ENCODE results near the gene CCT8.
"Not testable (repeated sequence)": the region's sequence is repeated elsewhere in the genome, so short reads cannot be mapped to it uniquely, and the experiment has no call there.

The CCT8 gene

DNA sequence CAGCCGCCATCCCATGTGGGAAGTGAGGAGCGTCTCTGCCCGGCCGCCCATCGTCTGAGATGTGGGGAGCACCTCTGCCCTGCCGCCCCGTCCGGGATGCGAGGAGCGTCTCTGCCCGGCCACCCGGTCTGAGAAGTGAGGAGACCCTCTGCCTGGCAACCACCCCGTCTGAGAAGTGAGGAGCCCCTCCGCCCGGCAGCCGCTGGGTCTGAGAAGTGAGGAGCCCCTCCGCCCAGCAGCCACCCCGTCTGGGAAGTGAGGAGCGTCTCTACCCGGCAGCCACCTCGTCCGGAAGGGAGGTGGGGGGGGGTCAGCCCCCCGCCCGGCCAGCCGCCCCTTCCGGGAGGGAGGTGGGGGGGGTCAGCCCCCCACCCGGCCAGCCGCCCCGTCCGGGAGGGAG is 62.2 kb downstream of the CCT8 start:
- not testable (repeated sequence) for FAIRE-seq

DNA sequence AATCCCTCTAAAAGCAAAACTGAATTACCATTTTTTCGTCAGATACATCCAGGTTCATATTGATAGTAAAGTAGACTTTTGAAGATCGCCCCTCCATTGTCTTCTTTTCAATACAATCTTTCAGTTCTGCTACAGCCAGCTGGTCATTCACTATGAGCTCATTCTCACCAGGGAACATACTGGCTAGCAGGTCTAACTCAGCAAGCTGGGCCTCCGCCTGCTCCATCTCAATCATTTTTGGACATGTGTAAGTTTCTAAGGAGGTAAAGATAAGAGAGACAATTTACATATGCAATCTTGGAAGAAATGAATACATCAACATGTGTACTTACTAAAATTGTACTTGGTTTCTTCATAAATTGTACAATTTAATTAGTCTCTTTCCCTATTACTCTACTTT is 65.1 kb downstream of the CCT8 start:
- no peak for FAIRE-seq

DNA sequence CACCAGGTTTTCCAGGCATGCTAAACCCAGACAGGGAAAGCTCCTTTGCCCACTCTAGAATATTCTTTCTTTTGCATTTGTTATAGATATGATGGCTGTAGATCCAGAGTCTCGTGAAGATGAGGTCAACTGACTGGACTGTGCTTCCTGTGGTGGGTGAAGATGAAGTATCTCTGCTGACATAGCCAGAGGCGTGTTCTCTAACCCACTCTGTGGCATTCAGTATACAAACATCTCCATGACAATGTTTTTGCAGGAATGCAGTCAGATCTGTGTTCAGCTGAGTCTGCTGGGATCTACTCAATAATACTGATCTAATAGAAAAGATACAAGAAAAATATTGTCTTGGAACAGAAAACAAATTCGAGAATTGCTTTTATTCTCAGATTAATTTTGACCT is 65.6 kb downstream of the CCT8 start:
- no peak for FAIRE-seq

DNA sequence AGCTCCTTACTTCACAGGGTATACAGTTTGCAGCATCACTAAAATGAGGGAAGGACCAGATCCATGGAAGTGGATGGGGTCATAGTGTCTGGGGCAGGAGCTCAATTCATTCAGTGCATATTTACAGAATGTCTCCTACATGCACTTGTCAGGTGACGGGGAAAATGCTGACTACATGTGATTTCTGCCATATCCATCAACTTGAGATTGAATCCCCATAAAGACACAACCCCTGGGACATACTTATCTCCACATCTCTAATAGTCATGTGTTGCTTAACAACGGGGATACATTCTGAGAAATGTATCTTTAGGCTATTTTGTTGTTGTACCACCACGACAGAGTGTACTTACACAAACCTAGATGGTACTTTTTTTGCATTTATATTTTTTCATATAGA is 66.3 kb downstream of the CCT8 start:
- no peak for FAIRE-seq

All from endometrium (tissue), 2 donors.